ENCODE measurements around the gene TRA2A. TPM values are rescaled to one million over a fixed set of nuclear protein-coding genes. Genes with fewer than 3 reads are reported as not detected.
A peak's percentile ranks its signal among the peaks of the same experiment; 100 is the strongest.
"Not testable (repeated sequence)": the region's sequence is repeated elsewhere in the genome, so short reads cannot be mapped to it uniquely, and the experiment has no call there.

Gene TRA2A
- total RNA-seq, 2 donors from 2014 or later: 26.2 to 35.6 TPM

DNA sequence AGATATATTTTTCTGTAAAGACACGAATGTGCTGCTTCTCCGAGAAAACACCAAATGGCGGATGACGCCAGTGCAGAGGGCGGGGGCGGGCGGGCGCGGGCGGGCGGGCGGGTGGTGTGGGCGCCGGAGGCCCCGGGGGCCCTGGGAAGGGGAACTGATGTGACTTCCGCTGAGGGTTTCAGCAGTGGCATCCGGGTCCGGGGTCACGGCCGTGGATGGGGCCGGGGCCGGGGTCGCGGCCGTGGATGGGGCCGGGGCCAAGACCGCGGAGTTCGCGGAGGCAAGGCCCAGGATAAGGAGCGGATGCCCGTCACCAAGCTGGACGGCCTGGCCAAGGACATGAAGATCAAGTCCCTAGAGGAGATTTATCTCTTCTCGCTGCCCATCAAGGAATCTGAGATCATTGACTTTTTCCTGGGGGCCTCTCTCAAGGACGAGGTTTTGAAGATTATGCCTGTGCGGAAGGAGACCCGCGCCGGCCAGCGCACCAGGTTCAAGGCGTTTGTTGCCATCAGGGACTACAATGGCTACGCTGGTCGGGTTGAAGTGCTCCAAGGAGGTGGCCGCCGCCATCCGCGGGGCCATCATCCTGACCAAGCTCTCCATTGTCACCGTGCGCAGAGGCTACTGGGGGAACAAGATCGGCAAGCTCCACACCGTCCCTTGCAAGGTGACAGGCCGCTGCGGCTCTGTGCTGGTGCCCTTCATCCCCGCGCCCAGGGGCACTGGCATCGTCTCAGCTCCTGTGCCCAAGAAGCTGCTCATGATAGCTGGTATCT is 41.2 kb downstream of the TRA2A start:
- peak overlapping the region in 1 of 2 donors; percentile 30 for H3K4me3 ChIP-seq
- peak; percentile 72 for ATAC-seq
- intact Hi-C loops (cut with DNase I): no loop called here
- H3K36me3 ChIP-seq (replicated peaks in 1 of 2; ENCODE audit: insufficient read depth in 1 of 2, low read depth in 2 of 2): no peaks in the 10 kb centered on the region
- H3K27me3 ChIP-seq: no peaks in the 10 kb centered on the region
- DNase-seq: peak; percentile 18 to 35 (median 24)
- no peaks in the 10 kb centered on the region for H3K9me3 ChIP-seq
- WGBS, 2 donors: 29 to 70% methylated on average over 34 to 53 of the region's 56 CpGs
- H3K27ac ChIP-seq: no peak overlapping the region
- TF ChIP-seq CTCF (IDR thresholded peaks at IDR 0.05) (no peak), POLR2A (IDR thresholded peaks at IDR 0.05) (peak in 1 of 3 donors; percentile 28)
- peaks cover 5% of the 10 kb centered on the region for H3K4me1 ChIP-seq

DNA sequence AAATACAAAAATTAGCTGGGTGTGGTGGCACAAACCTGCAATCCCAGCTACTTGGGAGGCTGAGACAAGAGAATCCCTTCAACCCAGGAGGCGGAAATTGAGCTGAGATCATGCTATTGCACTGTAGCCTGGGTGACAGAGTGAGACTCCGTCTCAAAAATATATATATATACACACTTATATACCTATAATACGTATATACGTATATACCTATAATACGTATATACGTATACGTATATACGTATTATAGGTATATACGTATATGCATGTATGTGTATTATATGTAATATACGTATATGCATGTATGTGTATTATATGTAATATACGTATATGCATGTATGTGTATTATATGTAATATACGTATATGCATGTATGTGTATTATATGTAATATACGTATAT is 43.1 kb downstream of the TRA2A start:
- H3K27me3 ChIP-seq; H3K4me3 ChIP-seq; H3K36me3 ChIP-seq (replicated peaks in 1 of 2; ENCODE audit: insufficient read depth in 1 of 2, low read depth in 2 of 2); H3K4me1 ChIP-seq; H3K9me3 ChIP-seq; H3K27ac ChIP-seq; DNase-seq; ATAC-seq; intact Hi-C loops (cut with DNase I): not testable (repeated sequence)
- 93% methylated on average over 13 of the region's 13 CpGs for WGBS, 2 donors

DNA sequence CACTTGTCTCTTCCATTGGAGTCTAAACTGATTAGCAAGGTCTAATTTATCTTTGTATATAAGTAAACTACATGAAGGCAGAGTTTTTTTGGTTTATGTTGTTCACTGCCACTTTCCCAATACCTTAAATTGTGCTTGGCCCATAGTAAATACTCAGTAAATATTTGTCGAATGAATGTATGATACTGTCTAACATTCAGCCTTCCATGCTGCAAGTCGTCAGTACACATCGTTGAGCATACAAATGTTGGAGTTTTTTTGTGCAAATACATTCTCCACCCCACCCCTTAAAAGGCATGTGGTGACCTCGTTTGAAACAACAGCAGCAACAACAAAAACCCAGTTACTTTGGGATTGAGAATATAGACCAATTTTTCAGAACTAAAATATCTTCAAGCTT is 44.1 kb downstream of the TRA2A start:
- H3K27me3 ChIP-seq: no peaks in the 10 kb centered on the region
- peaks cover 5% of the 10 kb centered on the region for H3K4me1 ChIP-seq
- TF ChIP-seq POLR2A (IDR thresholded peaks at IDR 0.05) (no peak), CTCF (IDR thresholded peaks at IDR 0.05) (no peak)
- H3K9me3 ChIP-seq: no peaks in the 10 kb centered on the region
- ATAC-seq (no peak), DNase-seq (no peak)
- intact Hi-C loops (cut with DNase I): no loop called here
- 34 to 37% methylated on average over 4 of the region's 4 CpGs for WGBS, 2 donors
- no peak overlapping the region for H3K27ac ChIP-seq
- H3K36me3 ChIP-seq (replicated peaks in 1 of 2; ENCODE audit: insufficient read depth in 1 of 2, low read depth in 2 of 2): no peaks in the 10 kb centered on the region
- no peak overlapping the region for H3K4me3 ChIP-seq

- H3K36me3 ChIP-seq (replicated peaks in 1 of 2; ENCODE audit: insufficient read depth in 1 of 2, low read depth in 2 of 2): no peaks in the 10 kb centered on the region
- peaks cover 5% of the 10 kb centered on the region for H3K4me1 ChIP-seq
- no peak for ATAC-seq
- no peak for DNase-seq
- H3K27ac ChIP-seq: no peak overlapping the region
- no peak overlapping the region for H3K4me3 ChIP-seq
- H3K9me3 ChIP-seq: no peaks in the 10 kb centered on the region
- WGBS, 2 donors: 66 to 67% methylated on average over 13 of the region's 13 CpGs
- intact Hi-C loops (cut with DNase I): no loop called here
- no peaks in the 10 kb centered on the region for H3K27me3 ChIP-seq
- TF ChIP-seq CTCF (IDR thresholded peaks at IDR 0.05) (no peak), POLR2A (IDR thresholded peaks at IDR 0.05) (no peak)
Measured at GRCh38 chr7:23486002-23486773, 45.6 kb downstream of the TRA2A start.

DNA sequence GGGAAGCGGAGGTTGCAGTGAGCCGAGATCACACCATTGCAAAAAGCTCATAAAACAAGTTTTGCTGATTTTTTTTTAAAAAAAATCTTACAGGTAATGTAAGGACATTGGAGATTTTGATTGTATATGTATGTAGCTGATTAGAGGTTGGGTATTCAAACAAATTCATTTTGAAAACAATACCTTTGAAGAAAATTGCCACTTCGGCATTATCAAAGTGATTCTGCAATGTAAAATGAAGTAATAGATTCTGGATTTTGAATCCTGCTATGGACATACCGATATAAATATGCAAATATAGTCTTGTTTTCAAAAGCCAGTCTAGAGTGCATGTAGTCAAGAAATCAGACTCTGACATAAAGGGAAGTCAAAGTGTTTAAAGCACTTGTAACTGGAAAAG is 49.1 kb downstream of the TRA2A start:
- intact Hi-C loops (cut with DNase I): no loop called here
- Histone ChIP-seq H3K36me3 (replicated peaks in 1 of 2; ENCODE audit: insufficient read depth in 1 of 2, low read depth in 2 of 2) (no peaks in the 10 kb centered on the region), H3K9me3 (no peaks in the 10 kb centered on the region), H3K4me3 (no peak overlapping the region), H3K27ac (no peak overlapping the region), H3K27me3 (peaks cover 0 to 3% of the 10 kb centered on the region in 2 donors), H3K4me1 (no peaks in the 10 kb centered on the region)
- 85 to 94% methylated on average over 4 of the region's 4 CpGs for WGBS, 2 donors
- DNase-seq (no peak), ATAC-seq (no peak)
- TF ChIP-seq POLR2A (IDR thresholded peaks at IDR 0.05): no peak
- no peak for TF ChIP-seq CTCF (IDR thresholded peaks at IDR 0.05)
